Measurements from ENCODE around the gene ADA.
A peak's percentile ranks its signal among the peaks of the same experiment; 100 is the strongest.

ADA gene

GRCh38 chr20:44621939-44622338, 29.6 kb downstream of the ADA start:
- H3K9me3 ChIP-seq (ENCODE audit: insufficient read depth, low read length, severe bottlenecking) = no peaks in the 10 kb centered on the region
- no peak for TF ChIP-seq EZH2 (IDR thresholded peaks at IDR 0.05; ENCODE audit: borderline replicate concordance, low read depth, low read length, severe bottlenecking)
- TF ChIP-seq, protein P1, sequence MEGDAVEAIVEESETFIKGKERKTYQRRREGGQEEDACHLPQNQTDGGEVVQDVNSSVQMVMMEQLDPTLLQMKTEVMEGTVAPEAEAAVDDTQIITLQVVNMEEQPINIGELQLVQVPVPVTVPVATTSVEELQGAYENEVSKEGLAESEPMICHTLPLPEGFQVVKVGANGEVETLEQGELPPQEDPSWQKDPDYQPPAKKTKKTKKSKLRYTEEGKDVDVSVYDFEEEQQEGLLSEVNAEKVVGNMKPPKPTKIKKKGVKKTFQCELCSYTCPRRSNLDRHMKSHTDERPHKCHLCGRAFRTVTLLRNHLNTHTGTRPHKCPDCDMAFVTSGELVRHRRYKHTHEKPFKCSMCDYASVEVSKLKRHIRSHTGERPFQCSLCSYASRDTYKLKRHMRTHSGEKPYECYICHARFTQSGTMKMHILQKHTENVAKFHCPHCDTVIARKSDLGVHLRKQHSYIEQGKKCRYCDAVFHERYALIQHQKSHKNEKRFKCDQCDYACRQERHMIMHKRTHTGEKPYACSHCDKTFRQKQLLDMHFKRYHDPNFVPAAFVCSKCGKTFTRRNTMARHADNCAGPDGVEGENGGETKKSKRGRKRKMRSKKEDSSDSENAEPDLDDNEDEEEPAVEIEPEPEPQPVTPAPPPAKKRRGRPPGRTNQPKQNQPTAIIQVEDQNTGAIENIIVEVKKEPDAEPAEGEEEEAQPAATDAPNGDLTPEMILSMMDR (IDR thresholded peaks at IDR 0.05; ENCODE audit: borderline replicate concordance, extremely low read depth, low read length, poor library complexity, severe bottlenecking) = no peak

GRCh38 chr20:44621325-44621724, 30.2 kb downstream of the ADA start:
- Histone ChIP-seq H4K20me1 (ENCODE audit: insufficient read depth, low read length) (peaks cover 95% of the 10 kb centered on the region), H3K36me3 (ENCODE audit: insufficient read depth, low read length) (peaks cover 100% of the 10 kb centered on the region), H3K4me2 (ENCODE audit: insufficient read depth, low read length) (no peak overlapping the region), H3K27me3 (ENCODE audit: insufficient read depth, low read length, poor library complexity) (no peaks in the 10 kb centered on the region), H3K4me3 (ENCODE audit: low read depth in 1 of 2, low read length in 2 of 2) (no peak overlapping the region), H3K27ac (ENCODE audit: low read length) (peak overlapping the region; percentile 19; the same call in 1 of the 2 replicates), H3K79me2 (ENCODE audit: insufficient read depth, low read length) (peaks cover 65% of the 10 kb centered on the region), H3K4me1 (ENCODE audit: insufficient read depth, low read length) (no peaks in the 10 kb centered on the region), H3K9me3 (ENCODE audit: insufficient read depth, low read length, severe bottlenecking) (no peaks in the 10 kb centered on the region), H2AFZ (ENCODE audit: low read depth, low read length) (no peak overlapping the region), H3K9ac (ENCODE audit: low read depth, low read length) (no peak overlapping the region)
- no peak for TF ChIP-seq EZH2 (IDR thresholded peaks at IDR 0.05; ENCODE audit: borderline replicate concordance, low read depth, low read length, severe bottlenecking)
- TF ChIP-seq, protein P1 (IDR thresholded peaks at IDR 0.05; ENCODE audit: borderline replicate concordance, extremely low read depth, low read length, poor library complexity, severe bottlenecking) = no peak
- no peak for DNase-seq
- ATAC-seq (ENCODE audit: insufficient read depth, low read depth) = no peak

More at GRCh38 chr20:44621939-44622338, 29.6 kb downstream of the ADA start:
- Histone ChIP-seq H2AFZ (ENCODE audit: low read depth, low read length) (no peak overlapping the region), H3K27ac (ENCODE audit: low read length) (peak overlapping the region; percentile 58; the same call in 1 of the 2 replicates), H3K4me2 (ENCODE audit: insufficient read depth, low read length) (no peak overlapping the region), H3K79me2 (ENCODE audit: insufficient read depth, low read length) (peaks cover 71% of the 10 kb centered on the region), H3K9ac (ENCODE audit: low read depth, low read length) (no peak overlapping the region), H3K27me3 (ENCODE audit: insufficient read depth, low read length, poor library complexity) (no peaks in the 10 kb centered on the region), H3K4me3 (ENCODE audit: low read depth in 1 of 2, low read length in 2 of 2) (no peak overlapping the region), H3K36me3 (ENCODE audit: insufficient read depth, low read length) (peaks cover 100% of the 10 kb centered on the region), H3K4me1 (ENCODE audit: insufficient read depth, low read length) (no peaks in the 10 kb centered on the region), H4K20me1 (ENCODE audit: insufficient read depth, low read length) (peaks cover 95% of the 10 kb centered on the region)
- no peak for DNase-seq
- no peak for ATAC-seq (ENCODE audit: insufficient read depth, low read depth)

GRCh38 chr20:44620030-44620429, 31.5 kb downstream of the ADA start:
- DNase-seq (no peak), ATAC-seq (ENCODE audit: insufficient read depth, low read depth) (no peak)
- Histone ChIP-seq H3K27ac (ENCODE audit: low read length) (peak overlapping the region; percentile 43), H4K20me1 (ENCODE audit: insufficient read depth, low read length) (peaks cover 88% of the 10 kb centered on the region), H3K79me2 (ENCODE audit: insufficient read depth, low read length) (peaks cover 52% of the 10 kb centered on the region), H3K4me1 (ENCODE audit: insufficient read depth, low read length) (no peaks in the 10 kb centered on the region), H2AFZ (ENCODE audit: low read depth, low read length) (no peak overlapping the region), H3K4me3 (ENCODE audit: low read depth in 1 of 2, low read length in 2 of 2) (no peak overlapping the region), H3K27me3 (ENCODE audit: insufficient read depth, low read length, poor library complexity) (no peaks in the 10 kb centered on the region), H3K36me3 (ENCODE audit: insufficient read depth, low read length) (peaks cover 100% of the 10 kb centered on the region), H3K9me3 (ENCODE audit: insufficient read depth, low read length, severe bottlenecking) (no peaks in the 10 kb centered on the region), H3K4me2 (ENCODE audit: insufficient read depth, low read length) (no peak overlapping the region), H3K9ac (ENCODE audit: low read depth, low read length) (no peak overlapping the region)
- no peak for TF ChIP-seq EZH2 (IDR thresholded peaks at IDR 0.05; ENCODE audit: borderline replicate concordance, low read depth, low read length, severe bottlenecking)
- TF ChIP-seq, protein P1 (IDR thresholded peaks at IDR 0.05; ENCODE audit: borderline replicate concordance, extremely low read depth, low read length, poor library complexity, severe bottlenecking) = no peak

- Histone ChIP-seq H2AFZ (ENCODE audit: low read depth, low read length) (no peak overlapping the region), H3K27me3 (ENCODE audit: insufficient read depth, low read length, poor library complexity) (no peaks in the 10 kb centered on the region), H3K27ac (ENCODE audit: low read length) (peak overlapping the region; percentile 43), H3K79me2 (ENCODE audit: insufficient read depth, low read length) (peaks cover 44% of the 10 kb centered on the region), H4K20me1 (ENCODE audit: insufficient read depth, low read length) (peaks cover 81% of the 10 kb centered on the region), H3K36me3 (ENCODE audit: insufficient read depth, low read length) (peaks cover 100% of the 10 kb centered on the region), H3K9me3 (ENCODE audit: insufficient read depth, low read length, severe bottlenecking) (no peaks in the 10 kb centered on the region), H3K9ac (ENCODE audit: low read depth, low read length) (no peak overlapping the region), H3K4me1 (ENCODE audit: insufficient read depth, low read length) (no peaks in the 10 kb centered on the region), H3K4me2 (ENCODE audit: insufficient read depth, low read length) (no peak overlapping the region), H3K4me3 (ENCODE audit: low read depth in 1 of 2, low read length in 2 of 2) (no peak overlapping the region)
- no peak for DNase-seq
- TF ChIP-seq, protein P1 (IDR thresholded peaks at IDR 0.05; ENCODE audit: borderline replicate concordance, extremely low read depth, low read length, poor library complexity, severe bottlenecking) = no peak
- no peak for TF ChIP-seq EZH2 (IDR thresholded peaks at IDR 0.05; ENCODE audit: borderline replicate concordance, low read depth, low read length, severe bottlenecking)
- no peak for ATAC-seq (ENCODE audit: insufficient read depth, low read depth)
Observed at GRCh38 chr20:44619294-44619693, 32.2 kb downstream of the ADA start.
